ENCODE results near the gene CELF4.

- no peak for TF ChIP-seq CTCF (conservative IDR thresholded peaks at IDR 0.05; ENCODE audit: low read depth, low read length)
- TF ChIP-seq BHLHE40 (IDR thresholded peaks at IDR 0.05; ENCODE audit: low read depth, low read length), result no peak
- TF ChIP-seq RCOR1 (IDR thresholded peaks at IDR 0.05; ENCODE audit: insufficient replicate concordance, low read length), result no peak
- no peak for TF ChIP-seq POLR2A (IDR thresholded peaks at IDR 0.05; ENCODE audit: low read depth, low read length)
- no peak for TF ChIP-seq CEBPB (IDR thresholded peaks at IDR 0.05; ENCODE audit: low read depth, low read length)
- no peak for TF ChIP-seq FOS (IDR thresholded peaks at IDR 0.05; ENCODE audit: low read depth, low read length)
- no peak for TF ChIP-seq RAD21 (IDR thresholded peaks at IDR 0.05; ENCODE audit: low read length)
- no peak for TF ChIP-seq MAFK (IDR thresholded peaks at IDR 0.05; ENCODE audit: low read depth, low read length)
Measured at GRCh38 chr18:37253394-37254235, 312.0 kb downstream of the CELF4 start.
